Endothelial cell of umbilical vein (primary cell): ENCODE data around the gene NRDC. TPM values are rescaled to one million over a fixed set of nuclear protein-coding genes. Genes with fewer than 3 reads are reported as not detected.

Experiments used
- BruUV-seq: library from RNA; stranded (reverse); fragments of 400-500 nt; replicated peaks from 2 replicates; lab custom pipeline; 2021; lab: Mats Ljungman, UMichigan
- CTCF ChIA-PET: fragments of 300-600, 350-600 bp; sonication (Branson Sonifier 250); formaldehyde crosslinking; loops from one replicate; lab custom pipeline; 2021; ENCODE audit warnings: antibody characterized with exemption, inconsistent platforms; lab: Charles Lee
- POLR2A ChIA-PET: fragments of 300-600, 350-600 bp; sonication (Branson Sonifier 250); formaldehyde crosslinking; loops from one replicate; lab custom pipeline; 2021; ENCODE audit warnings: antibody characterized with exemption, inconsistent platforms; lab: Charles Lee
- DNase-seq: peaks from one replicate; pipeline ENCODE4 v3.0.0-alpha.2; 2011; ENCODE audit warnings: low read depth, low spot score
- FAIRE-seq: peaks from 2 replicates; lab custom pipeline; 2011; peaks lifted over from hg19 to GRCh38; lab: Jason Lieb, UNC
- H2AFZ ChIP-seq: 2 replicates; pipeline ENCODE4 v1.6.0; 2012; ENCODE audit warnings: low read depth, low read length, control low read depth, inconsistent platforms
- H3K27ac ChIP-seq: 2 replicates; pipeline ENCODE4 v1.5.1; 2011; ENCODE audit warnings: low read depth, mild to moderate bottlenecking, control low read depth, low read length, moderate library complexity; ENCODE audit not compliant: insufficient read depth
- H3K27me3 ChIP-seq, 2 experiments: 2 replicates each; pipeline versions ENCODE4 v1.6.0 to v1.6.1; 2011; ENCODE audit warnings: low read length in 2 of 2, mixed read lengths in 1 of 2; ENCODE audit not compliant: control insufficient read depth in 2 of 2, insufficient read depth in 2 of 2
- H3K36me3 ChIP-seq, 2 experiments: 2 replicates in 1 of 2; 3 replicates in 1 of 2; pipeline ENCODE4 v1.5.1; 2011; ENCODE audit warnings: low read length in 2 of 2, mild to moderate bottlenecking in 1 of 2, moderate library complexity in 1 of 2; ENCODE audit not compliant: control insufficient read depth in 2 of 2, insufficient read depth in 2 of 2; ENCODE audit errors: extremely low read depth in 1 of 2
- H3K4me1 ChIP-seq: 3 replicates; pipeline ENCODE4 v1.5.1; 2011; ENCODE audit warnings: mild to moderate bottlenecking, low read length; ENCODE audit not compliant: control insufficient read depth, insufficient read depth; ENCODE audit errors: extremely low read depth
- H3K4me2 ChIP-seq: 2 replicates; pipeline ENCODE4 v1.6.1; 2011; ENCODE audit warnings: low read length, control low read depth, mixed read lengths; ENCODE audit not compliant: insufficient read depth
- H3K4me3 ChIP-seq, 3 experiments: fragments of 200-600 bp in 1 of 3; sonication (generic), shearing (Covaris generic) in 1 of 3; replicated peaks in 1 of 3; 2 replicates each; pipeline ENCODE4 v1.5.1; 2011 to 2016; ENCODE audit warnings: control low read depth in 3 of 3, low read length in 3 of 3, mild to moderate bottlenecking in 2 of 3, inconsistent platforms in 1 of 3, low read depth in 1 of 3, moderate library complexity in 1 of 3; ENCODE audit not compliant: insufficient read depth in 1 of 3
- H3K79me2 ChIP-seq: 2 replicates; pipeline ENCODE4 v1.6.0; 2012; ENCODE audit warnings: low read length, inconsistent platforms; ENCODE audit not compliant: control insufficient read depth, insufficient read depth
- H3K9ac ChIP-seq: replicated peaks from 2 replicates; pipeline ENCODE3; 2011; ENCODE audit warnings: low read length, control low read depth; ENCODE audit not compliant: insufficient read depth; ENCODE audit errors: extremely low read depth
- H3K9me1 ChIP-seq: replicated peaks from 3 replicates; pipeline ENCODE4 v1.6.0; 2011; ENCODE audit warnings: mild to moderate bottlenecking, low read length; ENCODE audit not compliant: control insufficient read depth, insufficient read depth; ENCODE audit errors: extremely low read depth
- H3K9me3 ChIP-seq: replicated peaks from 2 replicates; pipeline ENCODE4 v1.5.1; 2012; ENCODE audit warnings: low read length, inconsistent platforms; ENCODE audit not compliant: control insufficient read depth, insufficient read depth
- H4K20me1 ChIP-seq: replicated peaks from 2 replicates; pipeline ENCODE3; 2011; ENCODE audit warnings: mild to moderate bottlenecking, low read length; ENCODE audit not compliant: control insufficient read depth, insufficient read depth; ENCODE audit errors: extremely low read depth
- FOS ChIP-seq: IDR thresholded peaks from 2 replicates; pipeline ENCODE4 v1.6.1; 2011; ENCODE audit warnings: mild to moderate bottlenecking, low read length, moderate library complexity, borderline replicate concordance; ENCODE audit not compliant: insufficient read depth
- JUN ChIP-seq: IDR thresholded peaks from 2 replicates; pipeline ENCODE4 v1.6.1; 2011; ENCODE audit warnings: borderline replicate concordance, low read depth; ENCODE audit not compliant: insufficient read length, insufficient read depth
- MYC ChIP-seq: IDR thresholded peaks from one replicate; pipeline ENCODE4 v1.6.1; 2011; ENCODE audit warnings: mild to moderate bottlenecking, low read depth, low read length
- POLR2A ChIP-seq: IDR thresholded peaks from 2 replicates; pipeline ENCODE4 v1.6.1; 2012; ENCODE audit warnings: low read depth, mild to moderate bottlenecking, control low read depth, low read length
- POLR2AphosphoS5 ChIP-seq: IDR thresholded peaks from 2 replicates; pipeline ENCODE4 v1.6.1; 2012; ENCODE audit warnings: low read depth, mild to moderate bottlenecking, control low read depth, low read length, moderate library complexity; ENCODE audit not compliant: insufficient read depth
- dilution Hi-C: fragments of 300-500 bp; cut with MboI; formaldehyde crosslinking; loops from one replicate; pipeline ENCODE4 v1.15.0; 2019; ENCODE audit warnings: low sequenced_read_pairs; ENCODE audit not compliant: extremely low pct_ligation_motif_present
- intact Hi-C: fragments of 100-400 bp; cut with micrococcal nuclease; formaldehyde crosslinking; loops from one replicate; pipeline ENCODE4 v1.10.0; 2022
- polyA plus RNA-seq, 4 experiments: library from polyadenylated mRNA; depleted of rRNA in 3 of 4; stranded (reverse) in 3 of 4; unstranded in 1 of 4; fragments of >200 nt; gene quantifications; 2 replicates each; pipeline versions ENCODE4 v1.2.1 to v1.2.3, GENCODE V29; 2011 to 2012; ENCODE audit warnings: missing spikeins in 1 of 4
- total RNA-seq: library from RNA; stranded (reverse); gene quantifications from 2 replicates; pipeline ENCODE4 v1.2.3, GENCODE V29; 2021
- TF ChIP-seq, protein P1 (sequence below): IDR thresholded peaks from 2 replicates; pipeline ENCODE4 v1.6.1; 2011; ENCODE audit not compliant: insufficient read depth, insufficient read length

NRDC gene
- total and polyA plus RNA-seq, 2 donors (not counting 3 experiments of a cell fraction or from before 2014, with no cell fraction given), result 41.8 to 146 TPM

DNA sequence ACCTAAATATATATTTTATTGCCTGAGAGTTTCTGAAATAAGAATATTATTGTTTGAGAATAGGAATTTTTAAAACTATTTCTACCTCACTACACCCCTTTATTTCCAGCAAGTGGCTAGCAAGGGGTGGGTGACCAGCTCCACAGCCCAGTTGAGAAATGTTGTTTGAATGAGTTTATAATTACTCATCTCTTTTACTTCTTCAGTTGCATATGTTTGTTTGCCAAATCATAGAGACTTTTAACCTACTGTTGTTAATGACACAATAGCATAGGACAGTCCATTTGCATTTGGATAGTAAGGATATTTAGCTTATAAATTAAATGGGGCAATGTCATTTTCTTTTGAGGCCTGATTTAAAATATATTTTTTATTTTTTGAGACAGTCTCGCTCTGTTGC, 127.8 kb downstream of the NRDC start:
- Histone ChIP-seq H3K9me3 (no peaks in the 10 kb centered on the region), H3K4me1 (peaks cover 20% of the 10 kb centered on the region), H2AFZ (no peak overlapping the region), H3K4me2 (peak overlapping the region; percentile 54), H3K79me2 (no peaks in the 10 kb centered on the region), H3K9ac (peak overlapping the region; percentile 27), H3K9me1 (no peaks in the 10 kb centered on the region), H3K4me3 (no peak overlapping the region), H3K36me3 (peaks cover 3 to 9% of the 10 kb centered on the region in 2 experiments), H3K27me3 (no peaks in the 10 kb centered on the region), H4K20me1 (no peaks in the 10 kb centered on the region), H3K27ac (peak overlapping the region; percentile 62)
- DNase-seq, result no peak
- FAIRE-seq, result no peak
- intact Hi-C loops (no loop called here), dilution Hi-C loops (no loop called here)
- ChIA-PET CTCF (interaction anchor here (0.5 to 2.6 kb wide), 18 partner anchors 10 to 1177 kb away, joined by 3 to 14 read pairs (median 4); partner anchors contain the start of gene SCP2), POLR2A (no interaction called here)
- BruUV-seq, result no TSS peak
- TF ChIP-seq, protein P1, sequence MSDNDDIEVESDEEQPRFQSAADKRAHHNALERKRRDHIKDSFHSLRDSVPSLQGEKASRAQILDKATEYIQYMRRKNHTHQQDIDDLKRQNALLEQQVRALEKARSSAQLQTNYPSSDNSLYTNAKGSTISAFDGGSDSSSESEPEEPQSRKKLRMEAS, result no peak
- TF ChIP-seq POLR2AphosphoS5, result no peak
- TF ChIP-seq MYC, result no peak
- TF ChIP-seq POLR2A, result no peak
- TF ChIP-seq JUN, result no peak
- TF ChIP-seq FOS, result no peak

DNA sequence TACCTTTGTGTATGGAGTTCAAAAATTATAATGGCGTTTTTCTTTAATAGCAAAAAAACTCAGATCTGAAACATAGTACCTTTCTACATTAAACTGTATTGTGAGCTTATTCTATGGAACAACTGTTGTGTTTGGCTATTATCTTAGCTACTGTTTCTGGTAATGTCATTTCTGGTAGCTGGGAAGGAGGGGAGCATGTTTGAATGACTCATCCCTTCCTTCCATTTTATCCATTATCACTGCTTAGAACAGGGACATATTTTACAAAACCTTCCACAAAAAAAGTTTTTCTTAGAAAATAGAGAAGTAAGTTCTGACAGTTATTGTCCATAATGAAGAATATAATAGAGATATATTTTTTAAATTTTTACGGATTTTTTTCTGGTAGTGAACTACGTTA, 128.3 kb downstream of the NRDC start:
- ChIA-PET POLR2A (no interaction called here), CTCF (interaction anchor here (0.9 to 2.6 kb wide), 17 partner anchors 10 to 192 kb away, joined by 3 to 14 read pairs (median 4); no protein-coding TSS in a partner anchor)
- DNase-seq (peak; percentile 87), FAIRE-seq (peak; percentile 69)
- Histone ChIP-seq H2AFZ (no peak overlapping the region), H3K27ac (peak overlapping the region; percentile 62), H3K4me3 (no peak overlapping the region), H3K79me2 (no peaks in the 10 kb centered on the region), H3K4me2 (peak overlapping the region; percentile 54), H3K9me3 (no peaks in the 10 kb centered on the region), H3K27me3 (no peaks in the 10 kb centered on the region), H3K36me3 (peaks cover 3 to 9% of the 10 kb centered on the region in 2 experiments), H3K4me1 (peaks cover 20% of the 10 kb centered on the region), H4K20me1 (no peaks in the 10 kb centered on the region), H3K9ac (peak overlapping the region; percentile 56), H3K9me1 (no peaks in the 10 kb centered on the region)
- intact Hi-C loops (no loop called here), dilution Hi-C loops (no loop called here)
- TF ChIP-seq FOS (peak; percentile 89), MYC (no peak), JUN (peak; percentile 95)
- BruUV-seq, result no TSS peak
